ENCODE measurements around the gene CDK18.
A peak's percentile ranks its signal among the peaks of the same experiment; 100 is the strongest.

Gene CDK18

GRCh38 chr1:205523891-205524793 is 19.7 kb downstream of the CDK18 start:
- peak; percentile 34 for DNase-seq (ENCODE audit: low read depth)

DNA sequence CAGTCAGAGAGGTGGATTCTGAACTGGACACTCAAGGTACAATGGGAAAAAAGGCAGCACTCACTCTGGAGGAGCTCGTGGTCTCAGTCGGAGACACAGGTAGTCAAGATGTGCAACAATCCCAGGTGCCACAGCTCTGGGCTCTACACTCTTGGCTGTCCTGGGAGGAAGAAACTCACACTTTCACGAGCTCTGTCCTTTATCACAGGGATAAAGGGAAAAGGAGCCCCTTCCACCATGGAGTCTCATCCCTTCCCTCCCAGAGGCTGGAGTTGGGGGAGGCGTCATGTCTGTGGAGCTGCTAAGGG is 20.3 kb downstream of the CDK18 start:
- no peak for DNase-seq (ENCODE audit: low read depth)

GRCh38 chr1:205525495-205526285 is 21.2 kb downstream of the CDK18 start:
- no peak for DNase-seq (ENCODE audit: low read depth)

DNA sequence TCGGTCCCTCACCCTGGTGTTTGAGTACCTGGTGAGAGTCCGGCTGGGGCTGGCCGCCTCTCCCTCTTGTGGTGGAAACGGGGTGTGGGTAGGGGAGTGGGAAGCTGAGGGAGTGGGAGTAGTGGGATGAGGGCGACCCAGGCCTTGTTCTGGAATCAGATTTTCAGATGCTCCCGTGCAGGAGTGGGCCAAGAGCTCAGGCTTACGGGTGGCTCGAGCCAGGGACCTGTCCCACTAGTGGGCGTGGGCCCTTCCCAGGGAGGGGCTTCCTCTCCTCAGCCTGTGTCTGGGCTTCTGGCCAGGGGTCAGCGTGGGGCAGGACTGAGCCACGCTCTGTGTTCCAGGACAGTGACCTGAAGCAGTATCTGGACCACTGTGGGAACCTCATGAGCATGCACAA is 22.0 kb downstream of the CDK18 start:
- DNase-seq (ENCODE audit: low read depth), result no peak

DNA sequence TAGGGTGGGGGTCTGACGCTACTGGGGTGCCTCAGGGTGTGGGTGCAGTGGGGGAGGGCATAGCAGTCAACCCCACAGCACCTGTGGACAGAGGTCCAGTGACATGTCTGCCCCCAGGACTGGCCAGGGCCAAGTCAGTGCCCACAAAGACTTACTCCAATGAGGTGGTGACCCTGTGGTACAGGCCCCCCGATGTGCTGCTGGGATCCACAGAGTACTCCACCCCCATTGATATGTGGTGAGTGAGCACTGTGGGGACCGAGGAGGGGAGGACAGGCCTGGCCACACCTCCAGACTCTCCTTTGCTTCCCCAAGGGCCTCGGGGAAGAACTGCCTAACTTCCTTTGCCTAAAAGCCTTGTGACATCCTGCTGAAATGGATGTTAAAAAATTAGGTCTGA is 23.5 kb downstream of the CDK18 start:
- no peak for DNase-seq (ENCODE audit: low read depth)

DNA sequence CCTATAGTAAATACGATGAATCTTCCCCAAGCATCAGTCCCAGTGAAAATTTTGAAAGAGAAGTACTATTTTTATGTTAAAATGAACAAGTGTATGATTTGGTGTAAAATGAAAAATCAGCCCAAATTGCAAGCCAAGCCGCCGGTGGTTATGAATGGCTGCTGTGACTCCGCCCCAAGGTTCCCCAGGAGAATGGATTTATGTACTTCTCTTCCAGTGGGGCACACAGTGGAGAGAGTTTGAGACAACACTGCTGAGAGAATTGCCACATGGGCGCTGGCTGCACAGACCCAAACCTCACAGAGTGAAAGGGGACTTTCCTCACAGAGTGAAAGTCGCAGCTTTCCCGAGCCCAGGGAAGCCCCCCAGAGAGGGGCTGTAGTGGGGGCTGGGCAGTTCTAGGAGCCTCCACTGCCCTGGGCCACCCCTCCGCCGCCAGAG is 24.0 kb downstream of the CDK18 start:
- DNase-seq (ENCODE audit: low read depth), result no peak

GRCh38 chr1:205528887-205529825 is 24.7 kb downstream of the CDK18 start:
- peak; percentile 85 for DNase-seq (ENCODE audit: low read depth)

DNA sequence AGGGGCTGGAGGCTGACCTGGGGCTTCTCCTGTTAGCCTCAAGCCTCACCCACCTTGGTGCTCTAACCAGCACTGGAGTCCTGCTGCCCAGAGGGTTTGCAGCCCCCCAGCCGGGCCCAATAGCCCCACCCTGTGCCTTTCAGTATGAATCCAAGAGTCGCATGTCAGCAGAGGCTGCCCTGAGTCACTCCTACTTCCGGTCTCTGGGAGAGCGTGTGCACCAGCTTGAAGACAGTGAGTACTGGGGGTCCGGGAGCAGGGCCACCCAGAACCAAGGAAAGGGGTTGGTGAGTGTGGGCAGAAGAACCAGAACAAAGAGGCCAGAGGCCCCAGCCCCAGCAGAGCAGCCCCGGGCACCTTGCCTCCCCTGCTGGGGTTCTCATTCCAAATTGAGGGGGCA is 25.6 kb downstream of the CDK18 start:
- DNase-seq (ENCODE audit: low read depth), result no peak

- DNase-seq (ENCODE audit: low read depth), result no peak
Observed at GRCh38 chr1:205531191-205532025, 26.9 kb downstream of the CDK18 start.

DNA sequence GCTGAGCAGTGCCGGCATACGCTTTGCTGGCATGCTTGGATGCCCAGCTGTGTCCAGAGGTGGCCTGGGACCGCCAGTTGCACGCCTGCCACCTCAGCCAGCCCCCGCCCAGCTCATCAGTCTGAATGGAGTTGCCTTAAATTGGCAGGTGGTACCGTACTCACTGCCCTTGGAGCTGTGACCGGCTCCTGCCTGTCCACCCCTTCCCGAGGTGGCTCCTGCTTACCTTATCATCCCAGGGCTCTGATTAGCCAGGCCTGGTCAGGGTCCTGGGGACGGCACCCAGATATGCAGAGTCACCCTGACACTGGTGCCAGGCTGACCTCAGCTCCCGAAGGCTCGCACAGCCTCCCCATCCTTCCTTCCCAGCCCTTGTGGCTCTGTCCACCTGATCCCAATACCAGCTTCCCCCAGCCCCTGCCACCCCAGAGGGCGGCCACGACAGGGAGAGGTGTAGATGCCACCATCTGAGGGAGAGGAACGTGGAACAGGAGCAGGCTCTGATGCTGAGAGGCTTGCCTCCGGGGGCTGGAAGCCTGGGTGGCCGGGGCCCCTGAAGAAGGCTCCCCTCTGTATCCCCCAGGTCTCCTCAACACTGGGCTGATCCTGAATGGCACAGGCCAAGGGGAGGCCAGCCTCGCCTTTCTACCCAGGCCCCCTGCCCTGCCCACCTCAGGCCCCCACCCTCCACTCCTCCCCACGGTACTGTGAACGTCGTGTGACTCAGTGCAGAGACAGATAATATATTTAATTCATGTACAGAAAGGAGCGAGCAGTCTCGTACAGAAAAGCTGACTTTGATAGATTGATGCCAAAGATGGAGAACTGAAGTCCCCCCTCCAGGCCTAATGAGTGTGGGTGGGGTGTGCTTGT is 27.8 kb downstream of the CDK18 start:
- no peak for DNase-seq (ENCODE audit: low read depth)

DNA sequence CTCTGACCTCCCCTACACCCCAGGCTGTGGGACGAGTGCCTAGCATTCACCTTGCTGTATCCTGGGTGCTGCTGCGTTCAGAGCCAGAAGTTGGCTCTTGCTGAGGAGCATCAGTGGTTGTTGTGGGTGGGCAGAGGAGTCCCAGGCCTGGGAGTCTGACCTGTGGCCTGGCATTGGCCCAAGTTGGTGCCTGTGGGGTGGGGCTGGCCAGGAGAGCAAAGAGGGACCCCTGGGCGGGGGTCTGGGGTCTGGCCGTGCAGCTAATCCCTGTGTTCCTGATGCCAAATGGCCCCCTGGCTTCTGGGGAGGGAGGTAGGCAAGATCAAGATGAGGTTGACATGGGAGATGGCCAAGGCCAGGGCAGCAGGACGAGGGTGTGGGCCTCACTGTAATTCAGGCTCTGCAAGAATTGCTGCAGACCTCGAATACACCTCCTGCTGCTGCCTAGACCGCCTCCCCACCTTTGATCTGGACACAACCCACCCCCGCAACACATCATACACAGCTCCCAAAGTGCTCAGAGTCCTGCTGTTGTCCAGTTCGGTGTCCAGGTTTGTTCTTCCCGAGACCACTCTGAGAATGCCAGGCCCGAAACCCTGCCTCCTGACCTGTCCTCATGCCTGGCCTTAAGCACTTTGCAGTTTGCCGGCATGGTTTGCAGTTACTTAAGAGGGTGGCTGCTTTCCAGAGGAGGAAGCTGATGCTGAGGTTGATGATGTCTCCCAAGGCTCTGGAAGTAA is 28.7 kb downstream of the CDK18 start:
- no peak for DNase-seq (ENCODE audit: low read depth)

GRCh38 chr1:205533748-205534443 is 29.4 kb downstream of the CDK18 start:
- DNase-seq (ENCODE audit: low read depth), result no peak

DNA sequence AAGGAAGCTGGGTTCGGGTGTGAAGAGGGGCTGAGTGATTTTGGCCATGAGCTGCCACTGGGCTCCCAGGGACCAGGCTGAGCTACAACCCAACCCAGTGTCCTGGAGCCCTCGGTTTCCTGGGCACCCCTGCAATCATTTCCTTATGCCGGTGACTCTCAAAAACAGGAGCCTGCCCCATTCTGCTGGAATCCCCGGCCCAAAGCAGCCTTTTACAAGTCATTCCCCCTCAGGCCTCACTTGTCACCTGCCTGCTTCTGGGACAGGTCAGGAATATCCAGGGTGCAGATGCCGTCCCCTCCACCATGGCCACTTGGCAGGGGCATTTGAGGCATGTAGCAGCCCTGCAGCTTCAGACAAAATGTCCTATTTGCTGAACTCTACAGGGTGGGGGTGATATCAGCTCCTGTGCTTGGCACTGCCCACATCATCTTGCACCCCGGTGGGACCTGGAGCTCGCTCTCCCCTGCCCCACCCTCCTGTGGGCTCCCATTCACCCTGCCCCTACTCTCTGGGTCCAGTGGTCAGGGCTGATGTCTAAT is 30.0 kb downstream of the CDK18 start:
- DNase-seq (ENCODE audit: low read depth), result no peak

GRCh38 chr1:205535096-205535495 is 30.6 kb downstream of the CDK18 start:
- no peak for DNase-seq (ENCODE audit: low read depth)

GRCh38 chr1:205535866-205536758 is 31.6 kb downstream of the CDK18 start:
- DNase-seq (ENCODE audit: low read depth), result no peak

DNA sequence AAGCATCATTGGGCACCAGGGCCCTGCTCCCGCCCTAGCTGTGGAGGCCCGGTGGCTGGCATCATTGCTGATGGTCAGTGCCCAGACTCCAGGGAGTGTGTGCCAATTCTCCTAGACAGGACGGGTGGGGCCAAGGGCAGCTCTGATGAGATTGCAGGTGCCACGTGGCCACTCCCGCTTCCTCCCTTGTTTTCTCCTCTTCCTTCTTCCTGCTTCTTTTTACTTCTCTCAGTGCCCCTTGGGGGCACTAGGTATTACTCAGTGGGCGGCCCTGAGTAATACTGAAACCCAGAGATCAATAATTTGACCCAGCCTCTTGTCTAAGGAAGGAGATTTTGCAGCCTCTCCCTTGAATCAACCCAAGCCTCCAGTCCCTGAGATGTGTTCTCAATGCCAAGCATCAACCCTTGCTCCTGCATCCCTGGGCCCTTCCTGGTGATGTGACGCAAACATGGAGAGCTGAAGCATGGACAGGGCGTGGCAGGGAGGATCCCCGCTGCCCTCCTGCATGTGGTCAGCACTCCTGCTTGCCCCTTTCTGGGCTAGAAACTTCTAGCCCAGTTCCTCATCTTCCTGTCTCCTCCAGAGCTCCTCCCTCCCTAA is 32.4 kb downstream of the CDK18 start:
- DNase-seq (ENCODE audit: low read depth), result no peak

GRCh38 chr1:205537386-205538018 is 33.0 kb downstream of the CDK18 start:
- no peak for DNase-seq (ENCODE audit: low read depth)
